CD4-positive, alpha-beta T cell (primary cell): ENCODE data around the gene HDLBP. TPM values are rescaled to one million over a fixed set of nuclear protein-coding genes. Genes with fewer than 3 reads are reported as not detected.

Experiments
- ATAC-seq: fragments of 200-7000 bp; cut with Tn5 transposase; one replicate; pipeline ENCODE4 v1.10.0; 2022; ENCODE audit warnings: mild to moderate bottlenecking; ENCODE audit not compliant: poor library complexity
- CTCF ChIA-PET: fragments of 350-600 bp; sonication (Branson Sonifier 250); formaldehyde crosslinking; loops from one replicate; lab custom pipeline; 2021; ENCODE audit warnings: antibody characterized with exemption, inconsistent platforms; lab: Charles Lee
- POLR2A ChIA-PET: fragments of 350-600 bp; sonication (Branson Sonifier 250); formaldehyde crosslinking; loops from one replicate; lab custom pipeline; 2021; ENCODE audit warnings: antibody characterized with exemption, inconsistent platforms; lab: Charles Lee
- DNase-seq, 14 experiments: peaks; one replicate each; pipeline ENCODE4 v3.0.0-alpha.2; 2013 to 2020; ENCODE audit warnings: mixed read lengths in 2 of 14
- H3K27ac ChIP-seq, 2 donors: one replicate each; pipeline versions ENCODE4 v1.5.1 to v1.7.0; 2013; ENCODE audit warnings: low read length in 2 of 2, low read depth in 1 of 2, mild to moderate bottlenecking in 1 of 2
- H3K27me3 ChIP-seq, 2 experiments: 1 replicate in 1 of 2; 2 replicates in 1 of 2; pipeline versions ENCODE4 v1.6.1 to v1.7.0; 2013; ENCODE audit warnings: low read length in 2 of 2, control low read depth in 1 of 2, mild to moderate bottlenecking in 1 of 2, moderate library complexity in 1 of 2; ENCODE audit not compliant: insufficient read depth in 2 of 2, control insufficient read depth in 1 of 2
- H3K36me3 ChIP-seq: one replicate; pipeline ENCODE4 v1.6.1; 2013; ENCODE audit warnings: low read length, control low read depth; ENCODE audit not compliant: insufficient read depth
- H3K4me1 ChIP-seq: one replicate; pipeline ENCODE4 v1.6.1; 2013; ENCODE audit warnings: low read length, control low read depth; ENCODE audit not compliant: insufficient read depth
- H3K4me3 ChIP-seq: one replicate; pipeline ENCODE4 v1.5.1; 2013; ENCODE audit warnings: mild to moderate bottlenecking, low read length, moderate library complexity
- H3K9me3 ChIP-seq, 2 experiments: 1 replicate in 1 of 2; 2 replicates in 1 of 2; pipeline versions ENCODE4 v1.6.1 to v1.7.0; 2013; ENCODE audit warnings: low read length in 2 of 2, mild to moderate bottlenecking in 2 of 2, control low read depth in 1 of 2, moderate library complexity in 1 of 2; ENCODE audit not compliant: control insufficient read depth in 1 of 2, insufficient read depth in 1 of 2
- H3K27ac Mint-ChIP-seq: one replicate; pipeline ENCODE4 v1.8.0; 2020; ENCODE audit warnings: mixed read lengths
- H3K27me3 Mint-ChIP-seq: one replicate; pipeline ENCODE4 v1.8.0; 2021; ENCODE audit warnings: mixed read lengths
- H3K36me3 Mint-ChIP-seq: one replicate; pipeline ENCODE4 v1.8.0; 2021; ENCODE audit warnings: low read depth, mixed read lengths
- H3K4me1 Mint-ChIP-seq: one replicate; pipeline ENCODE4 v1.8.0; 2021; ENCODE audit warnings: low read depth, mixed read lengths
- H3K4me3 Mint-ChIP-seq: one replicate; pipeline ENCODE4 v1.8.0; 2020; ENCODE audit warnings: mild to moderate bottlenecking, mixed read lengths
- H3K9me3 Mint-ChIP-seq: one replicate; pipeline ENCODE4 v1.8.0; 2020; ENCODE audit warnings: mixed read lengths
- CTCF ChIP-seq: fragments of 200-600 bp; IDR thresholded peaks from one replicate; pipeline ENCODE4 v1.8.0; 2022; ENCODE audit warnings: antibody characterized with exemption, mild to moderate bottlenecking
- intact Hi-C, 2 experiments: fragments of 100-400 bp; cut with DNase I in 1 of 2; cut with micrococcal nuclease in 1 of 2; formaldehyde crosslinking; loops; one replicate each; pipeline versions ENCODE4 v1.15.1 to v1.9.0; 2023 to 2025; cut with DNase I, micrococcal nuclease
- total RNA-seq, 174 experiments: library from RNA in 2 of 174; stranded (reverse) in 2 of 174; gene quantifications; one replicate each; pipeline ENCODE4 v1.2.3 and lab custom pipeline; 2021 to 2026

HDLBP gene
- total RNA-seq, 2 experiments from 2014 or later: 82.0 to 97.9 TPM

DNA sequence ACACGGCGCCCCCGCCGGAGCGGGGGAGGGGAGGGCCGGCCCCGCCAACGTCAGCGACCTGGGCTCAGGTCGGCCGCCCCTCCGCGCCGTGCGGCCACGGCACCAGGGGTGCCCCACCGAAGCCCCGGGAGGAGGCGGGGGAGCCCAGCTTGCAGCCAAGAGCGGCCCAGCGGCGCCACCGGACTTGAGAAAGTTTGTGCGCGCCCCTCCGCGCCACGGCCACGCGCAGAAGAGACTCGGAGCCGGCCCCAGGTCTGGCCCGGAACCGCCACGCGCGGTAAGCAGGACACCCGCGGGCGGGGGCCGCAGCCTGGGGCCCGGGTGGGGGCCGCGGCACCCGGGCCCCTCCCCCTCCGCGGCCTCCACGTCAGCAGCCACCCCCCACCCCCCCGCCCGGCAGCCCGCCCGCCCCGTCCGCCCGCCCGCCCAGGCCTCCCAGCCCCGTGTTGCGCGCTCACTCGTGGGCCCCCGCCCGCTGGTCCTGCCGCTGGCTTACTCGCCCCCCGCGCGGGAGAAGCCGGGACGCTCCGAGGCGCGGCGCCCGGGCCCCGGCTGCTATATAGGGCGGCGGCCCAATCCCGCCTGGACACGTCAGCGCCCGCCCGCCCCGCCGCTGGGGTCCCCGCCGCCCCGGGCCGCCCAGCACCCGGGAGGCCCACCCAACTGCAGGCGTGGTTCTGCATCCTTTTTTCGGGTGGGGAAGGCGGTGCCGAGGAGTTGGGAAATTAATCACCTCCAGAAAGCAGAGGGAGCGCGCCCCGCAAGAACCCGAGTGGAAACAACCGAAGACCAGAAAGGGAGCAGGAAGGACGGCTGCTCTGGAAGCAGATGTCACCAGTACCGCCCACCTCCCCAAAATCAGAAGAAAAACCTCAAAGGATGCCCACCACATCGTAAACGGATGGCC lies 42.9 kb downstream of the HDLBP start:
- intact Hi-C loops: loop anchor here (2.0 to 5.0 kb wide), 3 partner anchors 28 to 42 kb away; partner anchors contain the start of genes HDLBP (in 1 of the 2) and SEPTIN2 (in 1 of the 2)
- peaks cover 36% of the 10 kb centered on the region for H3K4me1 ChIP-seq
- H3K4me1 Mint-ChIP-seq: peaks cover 57% of the 10 kb centered on the region
- peaks cover 37% of the 10 kb centered on the region for H3K36me3 Mint-ChIP-seq
- H3K9me3 ChIP-seq: no peaks in the 10 kb centered on the region
- H3K4me3 Mint-ChIP-seq: peak overlapping the region; percentile 84
- ChIA-PET CTCF (no interaction called here), POLR2A (interaction anchor here (0.9 to 2.2 kb wide), 2 partner anchors 43 to 171 kb away, joined by 3 to 14 read pairs; partner anchors contain the start of genes HDLBP, MTERF4 and SEPTIN2)
- no peaks in the 10 kb centered on the region for H3K27me3 ChIP-seq
- ATAC-seq (peak; percentile 50), DNase-seq (peak; percentile 2 to 70 (median 31))
- TF ChIP-seq CTCF: no peak
- H3K36me3 ChIP-seq: peaks cover 10% of the 10 kb centered on the region
- no peaks in the 10 kb centered on the region for H3K27me3 Mint-ChIP-seq
- H3K4me3 ChIP-seq: peak overlapping the region; percentile 72
- H3K27ac ChIP-seq: no peak overlapping the region
- H3K9me3 Mint-ChIP-seq: peaks cover 6% of the 10 kb centered on the region
- H3K27ac Mint-ChIP-seq: peak overlapping the region; percentile 84

GRCh38 chr2:241271706-241272302 lies 43.7 kb downstream of the HDLBP start:
- Mint-ChIP-seq H3K4me1 (peaks cover 60% of the 10 kb centered on the region), H3K27ac (peak overlapping the region; percentile 84), H3K27me3 (no peaks in the 10 kb centered on the region), H3K36me3 (peaks cover 44% of the 10 kb centered on the region), H3K4me3 (peak overlapping the region; percentile 96), H3K9me3 (peaks cover 6% of the 10 kb centered on the region)
- peak overlapping the region; percentile 72 for H3K4me3 ChIP-seq
- H3K9me3 ChIP-seq: no peaks in the 10 kb centered on the region
- no peaks in the 10 kb centered on the region for H3K27me3 ChIP-seq
- POLR2A ChIA-PET: interaction anchor here (0.9 to 2.2 kb wide), 2 partner anchors 44 to 170 kb away, joined by 3 to 14 read pairs; partner anchors contain the start of genes HDLBP, MTERF4 and SEPTIN2
- H3K27ac ChIP-seq: no peak overlapping the region
- no peak for TF ChIP-seq CTCF
- DNase-seq (peak; percentile 26 to 78 (median 51)), ATAC-seq (peak; percentile 73)
- CTCF ChIA-PET: no interaction called here
- H3K4me1 ChIP-seq: peaks cover 36% of the 10 kb centered on the region
- peaks cover 17% of the 10 kb centered on the region for H3K36me3 ChIP-seq
- intact Hi-C loops: loop anchor here (2.0 to 5.0 kb wide), 3 partner anchors 29 to 43 kb away; partner anchors contain the start of genes HDLBP (in 1 of the 2) and SEPTIN2 (in 1 of the 2)

DNA sequence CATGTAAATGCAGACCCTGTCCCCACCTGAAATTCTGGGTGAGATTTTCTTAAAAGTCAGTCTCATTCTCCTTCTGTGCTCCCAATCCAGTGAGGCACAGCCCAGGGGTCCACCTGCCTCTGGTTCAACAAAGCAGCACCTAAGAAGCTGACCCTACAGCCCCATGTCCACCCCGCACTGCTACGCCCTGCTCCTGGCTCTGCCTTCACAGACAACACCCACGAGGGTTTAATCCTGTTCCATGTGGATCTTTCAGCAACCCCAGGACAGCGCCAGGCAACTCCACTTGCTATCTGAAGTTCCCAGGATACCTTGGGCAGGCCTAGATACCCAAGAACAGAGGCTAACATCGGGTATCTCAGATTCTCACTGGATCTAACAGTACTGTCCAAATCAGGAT lies 44.9 kb downstream of the HDLBP start:
- Histone ChIP-seq H3K36me3 (peaks cover 30% of the 10 kb centered on the region), H3K4me3 (no peak overlapping the region), H3K27ac (no peak overlapping the region), H3K4me1 (peaks cover 36% of the 10 kb centered on the region), H3K9me3 (no peaks in the 10 kb centered on the region), H3K27me3 (no peaks in the 10 kb centered on the region)
- no peaks in the 10 kb centered on the region for H3K9me3 Mint-ChIP-seq
- ChIA-PET CTCF (no interaction called here), POLR2A (interaction anchor here (2.2 kb wide), 1 partner anchor 45 kb away, joined by 14 read pairs; the partner anchor contains the start of genes HDLBP and SEPTIN2)
- no peak for DNase-seq
- ATAC-seq: no peak
- TF ChIP-seq CTCF: no peak
- H3K27ac Mint-ChIP-seq: peak overlapping the region; percentile 84
- intact Hi-C loops: loop anchor here in 1 of 2 experiments (5.0 kb wide), 1 partner anchor 42 kb away; no protein-coding TSS in a partner anchor
- H3K27me3 Mint-ChIP-seq: no peaks in the 10 kb centered on the region
- peaks cover 51% of the 10 kb centered on the region for H3K36me3 Mint-ChIP-seq
- peak overlapping the region; percentile 96 for H3K4me3 Mint-ChIP-seq
- H3K4me1 Mint-ChIP-seq: peaks cover 56% of the 10 kb centered on the region
